K562 (cell line): Measurements from ENCODE around the gene GRWD1. TPM values are rescaled to one million over a fixed set of nuclear protein-coding genes. Genes with fewer than 3 reads are reported as not detected.

Source experiments
- CREBBP ChIP-seq: IDR thresholded peaks from one replicate; pipeline ENCODE4 v1.6.1; 2012; ENCODE audit warnings: low read depth, mild to moderate bottlenecking, control low read depth, inconsistent platforms, low read length
- DNMT1 ChIP-seq: fragments of 450-650 bp; IDR thresholded peaks from 2 replicates; pipeline ENCODE4 v1.6.1; 2016; ENCODE audit warnings: antibody characterized with exemption, mild to moderate bottlenecking
- ETS1 ChIP-seq: conservative IDR thresholded peaks from 2 replicates; pipeline ENCODE4 v1.6.1; 2011; ENCODE audit warnings: low read depth, mild to moderate bottlenecking, low read length; ENCODE audit not compliant: control insufficient read depth
- GTF3C2 ChIP-seq: IDR thresholded peaks from 3 replicates; pipeline ENCODE4 v1.6.1; 2011; ENCODE audit warnings: borderline replicate concordance, mild to moderate bottlenecking, moderate library complexity; ENCODE audit not compliant: insufficient read length; ENCODE audit errors: extremely low read depth
- HDAC6 ChIP-seq: IDR thresholded peaks from 2 replicates; pipeline ENCODE4 v1.6.1; 2012; ENCODE audit warnings: low read depth, mild to moderate bottlenecking, control low read depth, inconsistent platforms, low read length, moderate library complexity
- HOMEZ ChIP-seq: fragments of 250-450 bp; sonication (Bioruptor Pico); IDR thresholded peaks from 2 replicates; pipeline ENCODE4 v1.4.0; 2020; ENCODE audit warnings: mild to moderate bottlenecking, moderate library complexity
- IRF2 ChIP-seq: sonication (generic); formaldehyde crosslinking; IDR thresholded peaks from 2 replicates; pipeline ENCODE4 v1.8.1; 2022; ENCODE audit warnings: mild to moderate bottlenecking, missing genetic modification reagents
- MBD2 ChIP-seq: sonication (generic); IDR thresholded peaks from 2 replicates; pipeline ENCODE4 v1.6.1; 2016; ENCODE audit warnings: low read depth, borderline replicate concordance
- PCBP1 ChIP-seq: fragments of 200-400 bp; formaldehyde crosslinking; IDR thresholded peaks from 2 replicates; pipeline ENCODE4 v1.6.1; 2018; ENCODE audit warnings: mild to moderate bottlenecking, low read depth, low read length; ENCODE audit not compliant: poor library complexity, severe bottlenecking
- RHOXF2B ChIP-seq: fragments of 250-450 bp; sonication (Bioruptor Pico); conservative IDR thresholded peaks from 2 replicates; pipeline ENCODE4 v1.5.1; 2021
- TAF7 ChIP-seq: fragments of 450-650 bp; IDR thresholded peaks from 2 replicates; pipeline ENCODE4 v1.6.1; 2016; ENCODE audit warnings: missing genetic modification characterization, missing compliant biosample characterization
- ZBED1 ChIP-seq: IDR thresholded peaks from 2 replicates; pipeline ENCODE4 v1.6.1; 2014
- ZBTB7A ChIP-seq: IDR thresholded peaks from 2 replicates; pipeline ENCODE4 v1.6.1; 2011; ENCODE audit warnings: low read depth, mild to moderate bottlenecking, low read length, moderate library complexity, borderline replicate concordance; ENCODE audit not compliant: control insufficient read depth
- ZNF224 ChIP-seq: sonication (generic); formaldehyde crosslinking; IDR thresholded peaks from 2 replicates; pipeline ENCODE4 v1.8.0; 2022; ENCODE audit warnings: mild to moderate bottlenecking, missing genetic modification reagents
- ZNF592 ChIP-seq: fragments of 450-650 bp; IDR thresholded peaks from 2 replicates; pipeline ENCODE4 v1.6.1; 2017; ENCODE audit warnings: antibody characterized with exemption, mild to moderate bottlenecking
- ZNF699 ChIP-seq: fragments of 250-450 bp; sonication (Bioruptor Pico); IDR thresholded peaks from 2 replicates; pipeline ENCODE4 v1.8.0; 2021; ENCODE audit warnings: mild to moderate bottlenecking, moderate library complexity; ENCODE audit not compliant: insufficient replicate concordance
- polyA plus RNA-seq, 8 experiments: library from polyadenylated mRNA; depleted of rRNA in 4 of 8; stranded (reverse) in 5 of 8; unstranded in 3 of 8; fragments of >200 nt; fragmentation: Nextera tagmentation in 2 of 8; fragmentation: Illumina TruSeq in 1 of 8; extraction: Ambion mirVana in 2 of 8; extraction: Trizol in 1 of 8; gene quantifications; 2 replicates each; pipeline versions ENCODE4 v1.2.1 to v1.2.3, GENCODE V29; 2011 to 2014; ENCODE audit warnings: inconsistent platforms in 1 of 8, missing spikeins in 1 of 8
- total RNA-seq, 7 experiments: library from RNA; depleted of rRNA in 6 of 7; stranded (reverse); fragments of >200 nt in 6 of 7; fragmentation: Illumina TruSeq in 2 of 7; extraction: Trizol in 2 of 7; gene quantifications; 2 replicates each; pipeline versions ENCODE4 v1.2.1 to v1.2.3, GENCODE V29; 2011 to 2021; ENCODE audit warnings: low replicate concordance in 1 of 7

The GRWD1 gene
- total and polyA plus RNA-seq, 9 of the 15 experiments (the other 6 are each of a cell fraction or from before 2014, with no cell fraction given) = 1.5 to 87.2 (median 24.5) TPM

GRCh38 chr19:48490981-48491792 is 45.4 kb downstream of the GRWD1 start (continued):
- TF ChIP-seq CREBBP (no peak), RHOXF2B (no peak), IRF2 (no peak), PCBP1 (peak; percentile 25), HOMEZ (no peak), DNMT1 (no peak), GTF3C2 (no peak), MBD2 (no peak), HDAC6 (no peak), ZNF224 (no peak), ZNF592 (no peak), TAF7 (tag) (no peak), ZBED1 (no peak), ETS1 (peak; percentile 61; the same call in 1 of the 2 replicates), ZBTB7A (peak; percentile 74; the same call in 1 of the 2 replicates), ZNF699 (CRISPR knock-in tag) (no peak)
